CD14-positive monocyte (primary cell): ENCODE measurements around the gene MGST1. TPM values are rescaled to one million over a fixed set of nuclear protein-coding genes. Genes with fewer than 3 reads are reported as not detected.

Source experiments
- DNase-seq, 3 donors: peaks; one replicate each; pipeline ENCODE4 v3.0.0-alpha.2; 2011 to 2022
- H2AFZ ChIP-seq: 2 replicates; pipeline ENCODE4 v1.6.0; 2012; ENCODE audit warnings: mild to moderate bottlenecking, low read depth, low read length, inconsistent platforms; ENCODE audit not compliant: insufficient read depth, poor library complexity, severe bottlenecking
- H3K27ac ChIP-seq, 2 donors: 1 replicate in 1 of 2; 2 replicates in 1 of 2; pipeline ENCODE4 v1.5.1; 2012 to 2013; ENCODE audit warnings: low read length in 2 of 2, control low read depth in 1 of 2, inconsistent platforms in 1 of 2, low read depth in 1 of 2, mild to moderate bottlenecking in 1 of 2
- H3K27me3 ChIP-seq, 2 donors: one replicate each; pipeline versions ENCODE4 v1.6.0 to v1.6.1; 2011 to 2013; ENCODE audit warnings: low read length in 2 of 2; ENCODE audit not compliant: control insufficient read depth in 2 of 2, insufficient read depth in 2 of 2
- H3K36me3 ChIP-seq, 2 donors: replicated peaks in 1 of 2; 1 replicate in 1 of 2; 2 replicates in 1 of 2; pipeline versions ENCODE4 v1.5.1 to v1.6.1; 2012 to 2013; ENCODE audit warnings: low read length in 2 of 2, control low read depth in 1 of 2, inconsistent platforms in 1 of 2, mild to moderate bottlenecking in 1 of 2; ENCODE audit not compliant: insufficient read depth in 2 of 2, control insufficient read depth in 1 of 2
- H3K4me1 ChIP-seq, 2 donors: 1 replicate in 1 of 2; 2 replicates in 1 of 2; pipeline versions ENCODE4 v1.5.1 to v1.6.1; 2012 to 2013; ENCODE audit warnings: low read length in 2 of 2, control low read depth in 1 of 2, inconsistent platforms in 1 of 2, mild to moderate bottlenecking in 1 of 2, moderate library complexity in 1 of 2; ENCODE audit not compliant: insufficient read depth in 2 of 2, control insufficient read depth in 1 of 2
- H3K4me2 ChIP-seq: replicated peaks from 2 replicates; pipeline ENCODE3; 2012; ENCODE audit warnings: low read length, moderate library complexity, mild to moderate bottlenecking; ENCODE audit not compliant: poor library complexity, severe bottlenecking; ENCODE audit errors: extremely low read depth
- H3K4me3 ChIP-seq, 3 experiments: fragments of 200-600 bp in 1 of 3; sonication (generic) in 1 of 3; replicated peaks in 1 of 3; 1 replicate in 2 of 3; 2 replicates in 1 of 3; pipeline ENCODE4 v1.5.1; 2011 to 2013; ENCODE audit warnings: low read length in 3 of 3, mild to moderate bottlenecking in 3 of 3, control low read depth in 2 of 3, low read depth in 2 of 3, inconsistent platforms in 1 of 3, moderate library complexity in 1 of 3
- H3K79me2 ChIP-seq: 2 replicates; pipeline ENCODE4 v1.6.0; 2012; ENCODE audit warnings: mild to moderate bottlenecking, control low read depth, inconsistent platforms, low read length, moderate library complexity; ENCODE audit not compliant: insufficient read depth
- H3K9ac ChIP-seq: 2 replicates; pipeline ENCODE4 v1.6.0; 2017; ENCODE audit warnings: low read length, mild to moderate bottlenecking; ENCODE audit not compliant: insufficient read depth, poor library complexity, severe bottlenecking
- H3K9me3 ChIP-seq, 2 donors: replicated peaks in 1 of 2; 1 replicate in 1 of 2; 2 replicates in 1 of 2; pipeline versions ENCODE4 v1.5.1 to v1.6.1; 2012 to 2013; ENCODE audit warnings: low read length in 2 of 2, control low read depth in 1 of 2; ENCODE audit not compliant: control insufficient read depth in 1 of 2, insufficient read depth in 1 of 2
- H4K20me1 ChIP-seq: 2 replicates; pipeline ENCODE4 v1.6.0; 2012; ENCODE audit warnings: mild to moderate bottlenecking, low read length, control low read depth, moderate library complexity; ENCODE audit not compliant: insufficient read depth
- H3K27ac Mint-ChIP-seq, 7 donors: one replicate each; pipeline ENCODE4 v1.8.0; 2020; ENCODE audit warnings: mild to moderate bottlenecking in 7 of 7, mixed read lengths in 7 of 7, moderate library complexity in 6 of 7, inconsistent platforms in 2 of 7
- H3K27me3 Mint-ChIP-seq, 3 donors: one replicate each; pipeline ENCODE4 v1.8.0; 2021 to 2022; ENCODE audit warnings: low read depth in 3 of 3, mild to moderate bottlenecking in 3 of 3, mixed read lengths in 3 of 3, moderate library complexity in 3 of 3, inconsistent platforms in 1 of 3
- H3K36me3 Mint-ChIP-seq, 2 donors: one replicate each; pipeline ENCODE4 v1.8.0; 2020; ENCODE audit warnings: mixed read lengths in 2 of 2, inconsistent platforms in 1 of 2, mild to moderate bottlenecking in 1 of 2
- H3K4me1 Mint-ChIP-seq: one replicate; pipeline ENCODE4 v1.8.0; 2020; ENCODE audit warnings: mild to moderate bottlenecking, mixed read lengths
- H3K4me3 Mint-ChIP-seq, 2 donors: one replicate each; pipeline ENCODE4 v1.8.0; 2020; ENCODE audit warnings: mild to moderate bottlenecking in 2 of 2, mixed read lengths in 2 of 2, moderate library complexity in 1 of 2
- H3K9me3 Mint-ChIP-seq, 7 donors: one replicate each; pipeline ENCODE4 v1.8.0; 2020 to 2022; ENCODE audit warnings: mixed read lengths in 7 of 7, mild to moderate bottlenecking in 6 of 7, moderate library complexity in 6 of 7, inconsistent platforms in 2 of 7
- CTCF ChIP-seq: fragments of 200-600 bp; IDR thresholded peaks from one replicate; pipeline ENCODE4 v1.8.0; 2022; ENCODE audit warnings: antibody characterized with exemption, mild to moderate bottlenecking
- WGBS: methylation state at CpG from one replicate; pipeline ENCODE4 v1.1.5; 2013; ENCODE audit warnings: missing lambda C conversion rate; ENCODE audit not compliant: insufficient coverage; 5-methylcytosine and 5-hydroxymethylcytosine counted together
- intact Hi-C, 2 donors: fragments of 100-400 bp; cut with micrococcal nuclease; formaldehyde crosslinking; loops; one replicate each; pipeline versions ENCODE4 v1.15.0 to v1.15.1; 2023
- polyA minus RNA-seq: library from RNA; depleted of rRNA, polyadenylated mRNA; stranded (reverse); fragments of >200 nt; gene quantifications from 2 replicates; pipeline ENCODE4 v1.2.3, GENCODE V29; 2012
- polyA plus RNA-seq, 3 donors: library from polyadenylated mRNA; depleted of rRNA in 1 of 3; unstranded in 2 of 3; stranded (reverse) in 1 of 3; fragments of 300-500 nt in 2 of 3; fragments of >200 nt in 1 of 3; fragmentation: Illumina TruSeq in 2 of 3; gene quantifications; 1 replicate in 2 of 3; 2 replicates in 1 of 3; pipeline ENCODE4 v1.2.3, GENCODE V29; 2012 to 2021
- total RNA-seq, 12 experiments: library from RNA in 1 of 12; stranded (reverse) in 1 of 12; fragments of 120-200 nt in 1 of 12; gene quantifications; one replicate each; pipeline ENCODE4 v1.2.4 and lab custom pipeline; 2013 to 2026; ENCODE audit warnings: mixed read lengths in 6 of 12, inconsistent platforms in 1 of 12

Gene MGST1
- total RNA-seq (2013), result 28.9 TPM
- polyA plus RNA-seq (100 to 1,000 TPM in 2 of 3 donors, 10 to 100 TPM in 1; 84.8 to 295 (median 248) TPM), polyA minus RNA-seq (16.3 and 17.7 TPM in 2 replicates), total RNA-seq (lab: John Stamatoyannopoulos, UW) (21.2 to 52.7 (median 37.9) reads per million in 11 experiments)

GRCh38 chr12:16347391-16348298, at the start of gene MGST1:
Gene MGST1, plus strand, starts transcription at chr12:16347645. Its CDS starts 6,608 bp downstream, at chr12:16354253.
- Histone ChIP-seq H3K27me3 (no peaks in the 10 kb centered on the region), H4K20me1 (no peaks in the 10 kb centered on the region), H3K4me2 (peak within 1 kb of the TSS; percentile 92), H3K9ac (peak within 1 kb of the TSS; percentile 67), H3K9me3 (no peaks in the 10 kb centered on the region), H3K79me2 (peaks cover 54% of the 10 kb centered on the region), H3K27ac (peak within 1 kb of the TSS; percentile 85 to 92), H3K4me3 (peak within 1 kb of the TSS; percentile 64 to 82 (median 73)), H3K4me1 (peaks cover 57% of the 10 kb centered on the region in 2 donors), H3K36me3 (no peaks in the 10 kb centered on the region), H2AFZ (peak within 1 kb of the TSS; percentile 94)
- peak within 1 kb of the TSS; percentile 86 to 95 for H3K4me3 Mint-ChIP-seq
- intact Hi-C loops, result no loop called here
- peak within 1 kb of the TSS; percentile 88 to 96 (median 94) for H3K27ac Mint-ChIP-seq
- H3K4me1 Mint-ChIP-seq, result peaks cover 56% of the 10 kb centered on the region
- no peak for TF ChIP-seq CTCF
- H3K9me3 Mint-ChIP-seq, result peaks cover 0 to 3% (median 0%) of the 10 kb centered on the region in 7 donors
- H3K36me3 Mint-ChIP-seq, result peaks cover 0 to 2% of the 10 kb centered on the region in 2 donors
- peak in 2 of 3 donors; percentile 37 to 44 for DNase-seq
- peaks cover 0 to 2% (median 0%) of the 10 kb centered on the region in 3 donors for H3K27me3 Mint-ChIP-seq
- WGBS, result under 1% methylated on average over 24 of the region's 31 CpGs

DNA sequence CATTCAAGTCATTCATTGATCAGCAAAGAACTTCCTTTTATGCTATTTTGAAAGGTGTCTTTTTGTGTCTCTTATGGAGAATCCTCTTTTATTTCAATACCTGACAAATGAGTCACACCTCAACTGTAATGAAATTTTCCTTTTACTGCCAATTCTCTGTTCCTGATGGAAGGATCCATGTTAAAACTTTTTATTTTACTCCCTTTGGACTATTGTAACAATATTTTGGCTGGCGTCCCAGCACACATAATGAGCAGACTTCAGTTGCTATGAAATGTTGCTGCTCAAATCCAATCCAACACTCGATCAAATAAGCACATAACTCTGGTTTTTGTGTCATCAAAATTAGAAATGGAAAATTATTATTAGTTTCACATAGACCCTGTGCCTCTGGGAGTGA, 48.0 kb upstream of the MGST1 start:
- no peak overlapping the region for H3K4me2 ChIP-seq
- Mint-ChIP-seq H3K9me3 (peaks cover 0 to 3% (median 0%) of the 10 kb centered on the region in 7 donors), H3K27me3 (peaks cover 0 to 2% (median 0%) of the 10 kb centered on the region in 3 donors), H3K4me1 (peaks cover 12% of the 10 kb centered on the region), H3K4me3 (no peak overlapping the region), H3K36me3 (no peaks in the 10 kb centered on the region), H3K27ac (no peak overlapping the region)
- no peaks in the 10 kb centered on the region for H3K36me3 ChIP-seq
- H3K79me2 ChIP-seq, result no peaks in the 10 kb centered on the region
- no peak for TF ChIP-seq CTCF
- intact Hi-C loops, result no loop called here
- H3K9me3 ChIP-seq, result no peaks in the 10 kb centered on the region
- no peak overlapping the region for H3K4me3 ChIP-seq
- DNase-seq, result no peak
- no CpG with 5 or more reads among the region's 2 CpGs for WGBS
- peak overlapping the region; percentile 22 for H2AFZ ChIP-seq
- H3K27ac ChIP-seq, result no peak overlapping the region
- no peak overlapping the region for H3K9ac ChIP-seq
- H3K27me3 ChIP-seq, result no peaks in the 10 kb centered on the region
- H4K20me1 ChIP-seq, result no peaks in the 10 kb centered on the region
- no peaks in the 10 kb centered on the region for H3K4me1 ChIP-seq
